ENCODE measurements around the gene MYADM. TPM values are rescaled to one million over a fixed set of nuclear protein-coding genes. Genes with fewer than 3 reads are reported as not detected.

Gene MYADM
- total and polyA plus RNA-seq, 2 of the 13 experiments (the other 11 are each of a cell fraction or from before 2014, with no cell fraction given) = 19.9 to 38.1 TPM

- no peak for TF ChIP-seq TCF12 (IDR thresholded peaks at IDR 0.05)
- TF ChIP-seq TCF12 (CRISPR knock-in tag; IDR thresholded peaks at IDR 0.05) = no peak
- no peak for TF ChIP-seq MAFK (conservative IDR thresholded peaks at IDR 0.05 in 1 of 2, IDR thresholded peaks at IDR 0.05 in 1 of 2; ENCODE audit: low read length in 2 of 2)
- TF ChIP-seq ZMYM2 (CRISPR knock-in tag; IDR thresholded peaks at IDR 0.05) = no peak
- TF ChIP-seq STAT5B (CRISPR knock-in tag; IDR thresholded peaks at IDR 0.05) = no peak
- TF ChIP-seq KLF16 (CRISPR knock-in tag; IDR thresholded peaks at IDR 0.05) = peak in 1 of 2 experiments; percentile 79; a peak in 2 of 4 replicates
- TF ChIP-seq LRRFIP1 (CRISPR knock-in tag; conservative IDR thresholded peaks at IDR 0.05) = no peak
- TF ChIP-seq HNRNPLL (IDR thresholded peaks at IDR 0.05; ENCODE audit: low read depth, low read length, poor library complexity, severe bottlenecking) = peak; percentile 86
- no peak for TF ChIP-seq GTF2F1 (IDR thresholded peaks at IDR 0.05; ENCODE audit: low read length)
- no peak for TF ChIP-seq ZNF263 (CRISPR knock-in tag; IDR thresholded peaks at IDR 0.05)
- no peak for TF ChIP-seq ZNF230 (CRISPR knock-in tag; IDR thresholded peaks at IDR 0.05)
- TF ChIP-seq NFE2L1 (CRISPR knock-in tag; IDR thresholded peaks at IDR 0.05; ENCODE audit: borderline replicate concordance) = no peak
- no peak; the same call in 1 of the 2 replicates for TF ChIP-seq TBX2 (CRISPR knock-in tag; IDR thresholded peaks at IDR 0.05; ENCODE audit: borderline replicate concordance)
- TF ChIP-seq ZSCAN21 (CRISPR knock-in tag; IDR thresholded peaks at IDR 0.05; ENCODE audit: borderline replicate concordance) = 0 out of 2 replicates have a peak, but pooled peaks have one; percentile 43
- no peak for TF ChIP-seq ZNF703 (CRISPR knock-in tag; IDR thresholded peaks at IDR 0.05; ENCODE audit: borderline replicate concordance)
- TF ChIP-seq ZNF75D (CRISPR knock-in tag; IDR thresholded peaks at IDR 0.05; ENCODE audit: borderline replicate concordance) = no peak
- TF ChIP-seq FUBP1 (CRISPR knock-in tag; IDR thresholded peaks at IDR 0.05; ENCODE audit: borderline replicate concordance) = no peak
- no peak for TF ChIP-seq GMEB2 (CRISPR knock-in tag; IDR thresholded peaks at IDR 0.05; ENCODE audit: low read depth)
- TF ChIP-seq ZNF276 (CRISPR knock-in tag; IDR thresholded peaks at IDR 0.05; ENCODE audit: low read depth) = 0 out of 2 replicates have a peak, but pooled peaks have one; percentile 43
- peak; percentile 90 for TF ChIP-seq FOXK1 (CRISPR knock-in tag; IDR thresholded peaks at IDR 0.05; ENCODE audit: borderline replicate concordance, low read depth)
Observed at GRCh38 chr19:53867225-53868090, at the start of gene MYADM (continued).

All from HepG2 (cell line).